Tongue (tissue), 2 donors: ENCODE results near the gene SFXN3. TPM values are rescaled to one million over a fixed set of nuclear protein-coding genes. Genes with fewer than 3 reads are reported as not detected.

Experiments
- DNase-seq: peaks from one replicate; pipeline ENCODE4 v3.0.0-alpha.2; 2015
- total RNA-seq: library from RNA; depleted of rRNA; stranded (reverse); fragments of >200 nt; gene quantifications from one replicate; pipeline ENCODE4 v1.2.3, GENCODE V29; 2014

SFXN3 gene
- total RNA-seq, 1 donor from 2014 or later: 51.1 TPM

- DNase-seq: no peak
Measured at GRCh38 chr10:101035916-101036702, 5.1 kb downstream of the SFXN3 start.

- no peak for DNase-seq
Measured at GRCh38 chr10:101036726-101037125, 5.7 kb downstream of the SFXN3 start.

- DNase-seq: no peak
Measured at GRCh38 chr10:101038484-101038883, 7.5 kb downstream of the SFXN3 start.

GRCh38 chr10:101040061-101040460, 9.0 kb downstream of the SFXN3 start:
- no peak for DNase-seq

- DNase-seq: no peak
Measured at GRCh38 chr10:101040851-101041250, 9.8 kb downstream of the SFXN3 start.

- peak; percentile 93 for DNase-seq
Measured at GRCh38 chr10:101041252-101041761, 10.3 kb downstream of the SFXN3 start.

- DNase-seq: no peak
Measured at GRCh38 chr10:101042118-101042517, 11.1 kb downstream of the SFXN3 start.

- DNase-seq: peak; percentile 96
Measured at GRCh38 chr10:101042667-101043362, 11.8 kb downstream of the SFXN3 start.

GRCh38 chr10:101043363-101043707, 12.3 kb downstream of the SFXN3 start:
- no peak for DNase-seq

GRCh38 chr10:101044117-101044516, 13.1 kb downstream of the SFXN3 start:
- no peak for DNase-seq

- DNase-seq: no peak
Measured at GRCh38 chr10:101046332-101047238, 15.6 kb downstream of the SFXN3 start.

GRCh38 chr10:101047268-101047667, 16.2 kb downstream of the SFXN3 start:
- no peak for DNase-seq

- DNase-seq: no peak
Measured at GRCh38 chr10:101047961-101048892, 17.2 kb downstream of the SFXN3 start.

- peak; percentile 60 for DNase-seq
Measured at GRCh38 chr10:101050208-101051069, 19.4 kb downstream of the SFXN3 start.

- no peak for DNase-seq
Measured at GRCh38 chr10:101052285-101052684, 21.3 kb downstream of the SFXN3 start.

GRCh38 chr10:101053516-101053915, 22.5 kb downstream of the SFXN3 start:
- DNase-seq: no peak

- DNase-seq: no peak
Measured at GRCh38 chr10:101054351-101054750, 23.3 kb downstream of the SFXN3 start.

- DNase-seq: no peak
Measured at GRCh38 chr10:101054876-101055275, 23.8 kb downstream of the SFXN3 start.

GRCh38 chr10:101055411-101055810, 24.4 kb downstream of the SFXN3 start:
- no peak for DNase-seq
